ENCODE measurements around the gene TBC1D22A. TPM values are rescaled to one million over a fixed set of nuclear protein-coding genes. Genes with fewer than 3 reads are reported as not detected.

The TBC1D22A gene
- total and polyA plus RNA-seq, 2 donors (not counting 3 experiments of a cell fraction or from before 2014, with no cell fraction given) = 26.1 to 32.4 TPM

GRCh38 chr22:47115518-47115890 is 353.1 kb downstream of the TBC1D22A start:
- DNase-seq (ENCODE audit: low read depth, low spot score) (no peak), FAIRE-seq (no peak)
- H3K27me3 ChIP-seq (ENCODE audit: control insufficient read depth in 2 of 2, insufficient read depth in 2 of 2, low read length in 2 of 2) = no peaks in the 10 kb centered on the region
- CTCF ChIA-PET = no interaction called here
- no peaks in the 10 kb centered on the region for H3K4me1 ChIP-seq (ENCODE audit: control insufficient read depth, extremely low read depth, insufficient read depth, low read length)
- POLR2A ChIA-PET = no interaction called here
- no peak overlapping the region for H2AFZ ChIP-seq (ENCODE audit: low read depth, low read length)
- no peak for TF ChIP-seq JUN (IDR thresholded peaks at IDR 0.05; ENCODE audit: borderline replicate concordance, insufficient read depth, insufficient read length, low read depth)
- no peak for TF ChIP-seq MYC (IDR thresholded peaks at IDR 0.05; ENCODE audit: low read depth, low read length)
- no peak for TF ChIP-seq GATA2 (IDR thresholded peaks at IDR 0.05; ENCODE audit: insufficient read depth, insufficient read length, low read depth, low read length)
- no peak for TF ChIP-seq EZH2 (IDR thresholded peaks at IDR 0.05; ENCODE audit: borderline replicate concordance, low read depth, low read length, severe bottlenecking)
- no peak for TF ChIP-seq FOS (IDR thresholded peaks at IDR 0.05; ENCODE audit: borderline replicate concordance, insufficient read depth, low read length)
- H3K79me2 ChIP-seq (ENCODE audit: control insufficient read depth, insufficient read depth, low read length) = no peaks in the 10 kb centered on the region
- no peaks in the 10 kb centered on the region for H4K20me1 ChIP-seq (replicated peaks; ENCODE audit: control insufficient read depth, extremely low read depth, insufficient read depth, low read length)
- no peak overlapping the region for H3K9ac ChIP-seq (replicated peaks; ENCODE audit: extremely low read depth, insufficient read depth, low read length)
- dilution Hi-C loops (cut with MboI; ENCODE audit: extremely low pct_ligation_motif_present, low sequenced_read_pairs) (no loop called here), intact Hi-C loops (cut with micrococcal nuclease) (no loop called here)
- H3K27ac ChIP-seq (ENCODE audit: insufficient read depth, low read depth, low read length) = no peak overlapping the region
- H3K9me3 ChIP-seq (replicated peaks; ENCODE audit: control insufficient read depth, insufficient read depth, low read length) = no peaks in the 10 kb centered on the region
- no peak overlapping the region for H3K4me2 ChIP-seq (ENCODE audit: insufficient read depth, low read length)
- H3K36me3 ChIP-seq (ENCODE audit: control insufficient read depth in 2 of 2, extremely low read depth in 1 of 2, insufficient read depth in 2 of 2, low read length in 2 of 2) = peaks cover 0 to 5% of the 10 kb centered on the region in 2 experiments
- no peak overlapping the region for H3K4me3 ChIP-seq (replicated peaks in 1 of 3; ENCODE audit: insufficient read depth in 1 of 3, low read depth in 1 of 3, low read length in 3 of 3)
- BruUV-seq (replicated peaks) = no TSS peak
- H3K9me1 ChIP-seq (replicated peaks; ENCODE audit: control insufficient read depth, extremely low read depth, insufficient read depth, low read length) = no peaks in the 10 kb centered on the region

- Histone ChIP-seq H3K4me2 (ENCODE audit: insufficient read depth, low read length) (no peak overlapping the region), H3K9me3 (replicated peaks; ENCODE audit: control insufficient read depth, insufficient read depth, low read length) (no peaks in the 10 kb centered on the region), H3K4me3 (replicated peaks in 1 of 3; ENCODE audit: insufficient read depth in 1 of 3, low read depth in 1 of 3, low read length in 3 of 3) (no peak overlapping the region), H3K9me1 (replicated peaks; ENCODE audit: control insufficient read depth, extremely low read depth, insufficient read depth, low read length) (no peaks in the 10 kb centered on the region), H3K36me3 (ENCODE audit: control insufficient read depth in 2 of 2, extremely low read depth in 1 of 2, insufficient read depth in 2 of 2, low read length in 2 of 2) (peaks cover 0 to 5% of the 10 kb centered on the region in 2 experiments), H2AFZ (ENCODE audit: low read depth, low read length) (no peak overlapping the region), H3K9ac (replicated peaks; ENCODE audit: extremely low read depth, insufficient read depth, low read length) (no peak overlapping the region), H3K27me3 (ENCODE audit: control insufficient read depth in 2 of 2, insufficient read depth in 2 of 2, low read length in 2 of 2) (no peaks in the 10 kb centered on the region), H3K79me2 (ENCODE audit: control insufficient read depth, insufficient read depth, low read length) (no peaks in the 10 kb centered on the region), H4K20me1 (replicated peaks; ENCODE audit: control insufficient read depth, extremely low read depth, insufficient read depth, low read length) (no peaks in the 10 kb centered on the region), H3K27ac (ENCODE audit: insufficient read depth, low read depth, low read length) (no peak overlapping the region), H3K4me1 (ENCODE audit: control insufficient read depth, extremely low read depth, insufficient read depth, low read length) (no peaks in the 10 kb centered on the region)
- POLR2A ChIA-PET = no interaction called here
- DNase-seq (ENCODE audit: low read depth, low spot score) = no peak
- BruUV-seq (replicated peaks) = no TSS peak
- FAIRE-seq = no peak
- no peak for TF ChIP-seq POLR2A (IDR thresholded peaks at IDR 0.05; ENCODE audit: low read depth, low read length)
- no peak for TF ChIP-seq MYC (IDR thresholded peaks at IDR 0.05; ENCODE audit: low read depth, low read length)
- TF ChIP-seq FOS (IDR thresholded peaks at IDR 0.05; ENCODE audit: borderline replicate concordance, insufficient read depth, low read length) = no peak
- no peak for TF ChIP-seq EZH2 (IDR thresholded peaks at IDR 0.05; ENCODE audit: borderline replicate concordance, low read depth, low read length, severe bottlenecking)
- TF ChIP-seq POLR2AphosphoS5 (IDR thresholded peaks at IDR 0.05; ENCODE audit: insufficient read depth, low read depth, low read length) = no peak
- no peak for TF ChIP-seq MAX (IDR thresholded peaks at IDR 0.05; ENCODE audit: insufficient read depth, insufficient read length)
- no peak for TF ChIP-seq JUN (IDR thresholded peaks at IDR 0.05; ENCODE audit: borderline replicate concordance, insufficient read depth, insufficient read length, low read depth)
- no peak for TF ChIP-seq GATA2 (IDR thresholded peaks at IDR 0.05; ENCODE audit: insufficient read depth, insufficient read length, low read depth, low read length)
- TF ChIP-seq CTCF (IDR thresholded peaks at IDR 0.05; ENCODE audit: extremely low read depth in 1 of 2, insufficient read depth in 1 of 2, low read depth in 1 of 2, low read length in 2 of 2) = no peak
- intact Hi-C loops (cut with micrococcal nuclease) (no loop called here), dilution Hi-C loops (cut with MboI; ENCODE audit: extremely low pct_ligation_motif_present, low sequenced_read_pairs) (no loop called here)
- CTCF ChIA-PET = interaction anchor here (1.1 kb wide), 1 partner anchor 8 kb away, joined by 5 read pairs; no protein-coding TSS in a partner anchor
Measured at GRCh38 chr22:47115921-47116320, 353.5 kb downstream of the TBC1D22A start.
